A673 (cell line): ENCODE data around the gene TFDP1.

Source experiments
- EZH2 ChIP-seq: fragments of 200-600 bp; sonication (generic); IDR thresholded peaks from 2 replicates; pipeline ENCODE4 v1.6.1; 2017; ENCODE audit warnings: borderline replicate concordance, low read depth, mild to moderate bottlenecking, mixed read lengths, antibody characterized with exemption, low read length; ENCODE audit not compliant: poor library complexity, severe bottlenecking
- TF ChIP-seq, protein P1 (sequence below): fragments of 300-800, 200-600 bp; sonication (generic); conservative IDR thresholded peaks from 2 replicates; pipeline ENCODE4 v1.5.1; 2017; ENCODE audit warnings: low read depth, mild to moderate bottlenecking, antibody characterized with exemption, low read length, moderate library complexity, mixed read lengths

- TF ChIP-seq EZH2, result no peak
- TF ChIP-seq, protein P1, sequence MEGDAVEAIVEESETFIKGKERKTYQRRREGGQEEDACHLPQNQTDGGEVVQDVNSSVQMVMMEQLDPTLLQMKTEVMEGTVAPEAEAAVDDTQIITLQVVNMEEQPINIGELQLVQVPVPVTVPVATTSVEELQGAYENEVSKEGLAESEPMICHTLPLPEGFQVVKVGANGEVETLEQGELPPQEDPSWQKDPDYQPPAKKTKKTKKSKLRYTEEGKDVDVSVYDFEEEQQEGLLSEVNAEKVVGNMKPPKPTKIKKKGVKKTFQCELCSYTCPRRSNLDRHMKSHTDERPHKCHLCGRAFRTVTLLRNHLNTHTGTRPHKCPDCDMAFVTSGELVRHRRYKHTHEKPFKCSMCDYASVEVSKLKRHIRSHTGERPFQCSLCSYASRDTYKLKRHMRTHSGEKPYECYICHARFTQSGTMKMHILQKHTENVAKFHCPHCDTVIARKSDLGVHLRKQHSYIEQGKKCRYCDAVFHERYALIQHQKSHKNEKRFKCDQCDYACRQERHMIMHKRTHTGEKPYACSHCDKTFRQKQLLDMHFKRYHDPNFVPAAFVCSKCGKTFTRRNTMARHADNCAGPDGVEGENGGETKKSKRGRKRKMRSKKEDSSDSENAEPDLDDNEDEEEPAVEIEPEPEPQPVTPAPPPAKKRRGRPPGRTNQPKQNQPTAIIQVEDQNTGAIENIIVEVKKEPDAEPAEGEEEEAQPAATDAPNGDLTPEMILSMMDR, result no peak
These were observed 70.9 kb downstream of the TFDP1 start for GRCh38 chr13:113655346-113656002.
